Measurements from ENCODE around the gene SPHK2. TPM values are rescaled to one million over a fixed set of nuclear protein-coding genes. Genes with fewer than 3 reads are reported as not detected.

Gene SPHK2
- polyA plus RNA-seq (2011; rRNA removed) = 5.5 and 6.1 TPM in 2 replicates
- polyA plus RNA-seq (2012; cell fraction: cytosol; rRNA removed) = 13.7 and 18.6 TPM in 2 replicates
- 37.8 and 64.1 TPM in 2 replicates for polyA plus RNA-seq (2012; cell fraction: nucleus; rRNA removed)
- 14.7 to 18.3 TPM (median 17.1 TPM) in 3 replicates for polyA plus RNA-seq (2017; fragmentation: RNase III; extraction: RNeasy Plus Mini Kit Qiagen cat#74134 plus additional on column Dnase treatment)
- polyA minus RNA-seq (2011; rRNA and poly(A)+ RNA removed) = 8.5 and 10.8 TPM in 2 replicates

GRCh38 chr19:48618916-48619691 is at the start of gene SPHK2, which contains the start of gene RPL18:
Gene SPHK2 (plus strand): TSS chr19:48619506. CDS start chr19:48620515, 1,009 bp downstream.
Gene RPL18 (minus strand): TSS chr19:48619178. CDS start chr19:48619143, 35 bp downstream.
- FAIRE-seq (peak; percentile 95), ATAC-seq (peak; percentile 79 to 89), DNase-seq (ENCODE audit: low read depth in 1 of 2, low spot score in 1 of 2) (peak; percentile 99 to 100)
- POLR2A ChIA-PET = interaction anchor here (0.5 to 3.6 kb wide), 35 partner anchors 9 to 1229 kb away, joined by 3 to 70 read pairs (median 5); partner anchors contain the start of genes CA11, DBP, IZUMO1 and KDELR1
- no peaks in the 10 kb centered on the region for H3K9me3 ChIP-seq
- H3K4me1 ChIP-seq = peaks cover 50% of the 10 kb centered on the region
- peak within 1 kb of the TSS; percentile 68 for H3K4me3 ChIP-seq
- WGBS (ENCODE audit: missing lambda C conversion rate) = 1% methylated on average over 44 of the region's 69 CpGs
- CTCF ChIA-PET = interaction anchor here (0.6 to 5.4 kb wide), 6 partner anchors 9 to 508 kb away, joined by 3 to 55 read pairs (median 6); partner anchors contain the start of genes CA11 and SPACA4
- H3K27ac ChIP-seq = peak within 1 kb of the TSS; percentile 89 to 90
- H3K4me2 ChIP-seq = peak within 1 kb of the TSS; percentile 92
- TF ChIP-seq ZNF302 (CRISPR knock-in tag; IDR thresholded peaks at IDR 0.05) = no peak
- TF ChIP-seq PBX3 (IDR thresholded peaks at IDR 0.05) = peak; percentile 15; the same call in 1 of the 2 replicates
- TF ChIP-seq CBX2 (IDR thresholded peaks at IDR 0.05; ENCODE audit: borderline replicate concordance, low read depth) = no peak
- peak; percentile 97 for TF ChIP-seq MYC (IDR thresholded peaks at IDR 0.05; ENCODE audit: borderline replicate concordance, low read length)
- TF ChIP-seq POLR2A (IDR thresholded peaks at IDR 0.05; ENCODE audit: low read length) = peak; percentile 98
- TF ChIP-seq TFCP2L1 (CRISPR knock-in tag; IDR thresholded peaks at IDR 0.05) = peak; percentile 76; the same call in 1 of the 2 replicates
- TF ChIP-seq FOSB (CRISPR knock-in tag; IDR thresholded peaks at IDR 0.05) = no peak
- TF ChIP-seq REST (IDR thresholded peaks at IDR 0.05) = no peak; the same call in 1 of the 2 replicates
- 0 out of 2 replicates have a peak, but pooled peaks have one; percentile 68 for TF ChIP-seq RCOR1 (IDR thresholded peaks at IDR 0.05; ENCODE audit: low read depth, low read length)
- TF ChIP-seq JUNB (IDR thresholded peaks at IDR 0.05) = no peak
- TF ChIP-seq BCL3 (IDR thresholded peaks at IDR 0.05) = peak; percentile 98
- no peak for TF ChIP-seq ELK1 (IDR thresholded peaks at IDR 0.05; ENCODE audit: low read depth, low read length)
- TF ChIP-seq EP300 (IDR thresholded peaks at IDR 0.05) = peak in 1 of 2 experiments; percentile 34; a peak in 2 of 5 replicates
- no peak for TF ChIP-seq NPAS2 (CRISPR knock-in tag; IDR thresholded peaks at IDR 0.05; ENCODE audit: borderline replicate concordance)
- no peak for TF ChIP-seq USF2 (IDR thresholded peaks at IDR 0.05)
- TF ChIP-seq BHLHE40 (IDR thresholded peaks at IDR 0.05; ENCODE audit: low read depth, low read length) = no peak
- TF ChIP-seq GATA3 (IDR thresholded peaks at IDR 0.05; ENCODE audit: borderline replicate concordance) = peak; percentile 30
- TF ChIP-seq CHD4 (IDR thresholded peaks at IDR 0.05; ENCODE audit: borderline replicate concordance) = no peak
- TF ChIP-seq CBX8 (IDR thresholded peaks at IDR 0.05) = no peak
- TF ChIP-seq FOSL2 (IDR thresholded peaks at IDR 0.05) = 0 out of 2 replicates have a peak, but pooled peaks have one; percentile 13
- peak; percentile 62 for TF ChIP-seq FOSL2 (CRISPR knock-in tag; IDR thresholded peaks at IDR 0.05)
- TF ChIP-seq PHF8 (IDR thresholded peaks at IDR 0.05; ENCODE audit: borderline replicate concordance, low read depth) = peak; percentile 97
- peak; percentile 76 for TF ChIP-seq RFX5 (IDR thresholded peaks at IDR 0.05)
- TF ChIP-seq ZC3H11A (IDR thresholded peaks at IDR 0.05) = no peak
- TF ChIP-seq SMC3 (IDR thresholded peaks at IDR 0.05) = no peak
- no peak; a peak in 1 of 5 replicates for TF ChIP-seq RAD21 (conservative IDR thresholded peaks at IDR 0.05 in 1 of 2, IDR thresholded peaks at IDR 0.05 in 1 of 2)
- TF ChIP-seq JUN (IDR thresholded peaks at IDR 0.05) = peak; percentile 61 to 100
- TF ChIP-seq MAZ (IDR thresholded peaks at IDR 0.05; ENCODE audit: borderline replicate concordance, low read depth, low read length) = peak; percentile 28; the same call in 1 of the 2 replicates
- no peak for TF ChIP-seq EHMT2 (IDR thresholded peaks at IDR 0.05; ENCODE audit: low read depth)
- peak; percentile 98 for TF ChIP-seq MAX (IDR thresholded peaks at IDR 0.05)
- TF ChIP-seq RARB (CRISPR knock-in tag; IDR thresholded peaks at IDR 0.05) = peak; percentile 50; the same call in 1 of the 2 replicates
- TF ChIP-seq FOXS1 (CRISPR knock-in tag; IDR thresholded peaks at IDR 0.05) = no peak

Measured in A549 (cell line).